Medulla oblongata (tissue), 1 donor: ENCODE data around the gene TNFSF13.

Experiments used
- DNase-seq: peaks from one replicate; pipeline ENCODE4 v3.0.0-alpha.2; 2015; ENCODE audit errors: extremely low spot score

Gene TNFSF13

GRCh38 chr17:7558544-7559319 is at the start of gene TNFSF13:
Gene TNFSF13 (plus strand): TSS chr17:7558750. CDS start chr17:7559040, 290 bp downstream.
- peak; percentile 56 for DNase-seq

GRCh38 chr17:7508846-7509245 is 49.7 kb upstream of the TNFSF13 start:
- DNase-seq: no peak

GRCh38 chr17:7509937-7510336 is 48.6 kb upstream of the TNFSF13 start:
- no peak for DNase-seq

GRCh38 chr17:7511108-7511507 is 47.4 kb upstream of the TNFSF13 start:
- DNase-seq: no peak

- DNase-seq: no peak
Observed at GRCh38 chr17:7512105-7512504, 46.4 kb upstream of the TNFSF13 start.

- DNase-seq: no peak
Observed at GRCh38 chr17:7512824-7513540, 45.6 kb upstream of the TNFSF13 start.

- no peak for DNase-seq
Observed at GRCh38 chr17:7513850-7514419, 44.6 kb upstream of the TNFSF13 start.

GRCh38 chr17:7515911-7516610 is 42.5 kb upstream of the TNFSF13 start:
- DNase-seq: no peak

GRCh38 chr17:7523033-7523432 is 35.5 kb upstream of the TNFSF13 start:
- no peak for DNase-seq

GRCh38 chr17:7528842-7529241 is 29.7 kb upstream of the TNFSF13 start:
- DNase-seq: no peak

GRCh38 chr17:7530023-7530900 is 28.3 kb upstream of the TNFSF13 start:
- DNase-seq: no peak

GRCh38 chr17:7538050-7538449 is 20.5 kb upstream of the TNFSF13 start:
- DNase-seq: no peak

- DNase-seq: no peak
Observed at GRCh38 chr17:7538891-7539545, 19.5 kb upstream of the TNFSF13 start.

GRCh38 chr17:7541074-7541621 is 17.4 kb upstream of the TNFSF13 start:
- no peak for DNase-seq

- no peak for DNase-seq
Observed at GRCh38 chr17:7544911-7545310, 13.6 kb upstream of the TNFSF13 start.

- peak; percentile 50 for DNase-seq
Observed at GRCh38 chr17:7548585-7549400, 9.8 kb upstream of the TNFSF13 start, which contains the start of gene TNFSF12. Gene TNFSF12 (plus strand): TSS chr17:7549058. CDS start chr17:7549154, 96 bp downstream.

GRCh38 chr17:7549401-7550055 is 9.0 kb upstream of the TNFSF13 start:
- no peak for DNase-seq

- no peak for DNase-seq
Observed at GRCh38 chr17:7550344-7550743, 8.2 kb upstream of the TNFSF13 start.

GRCh38 chr17:7551396-7551795 is 7.2 kb upstream of the TNFSF13 start:
- DNase-seq: no peak
